ENCODE measurements around the gene CRLF2. TPM values are rescaled to one million over a fixed set of nuclear protein-coding genes. Genes with fewer than 3 reads are reported as not detected.

CRLF2 gene
- total RNA-seq, 1 donor from 2014 or later: not detected

- H3K27me3 Mint-ChIP-seq (ENCODE audit: unreplicated experiment): peaks cover 11% of the 10 kb centered on the region
- no peak overlapping the region for H3K4me3 Mint-ChIP-seq (ENCODE audit: unreplicated experiment)
- DNase-seq (ENCODE audit: extremely low spot score, unreplicated experiment): peak; percentile 17
- H3K4me1 Mint-ChIP-seq (ENCODE audit: unreplicated experiment): no peaks in the 10 kb centered on the region
- no peak for TF ChIP-seq CTCF (IDR thresholded peaks at IDR 0.05)
- H3K36me3 Mint-ChIP-seq (ENCODE audit: unreplicated experiment): no peaks in the 10 kb centered on the region
- no peaks in the 10 kb centered on the region for H3K9me3 Mint-ChIP-seq (ENCODE audit: unreplicated experiment)
- H3K27ac Mint-ChIP-seq (ENCODE audit: unreplicated experiment): no peak overlapping the region
These were observed 58.5 kb downstream of the CRLF2 start for GRCh38 chrX:1153940-1154339.

- Mint-ChIP-seq H3K36me3 (ENCODE audit: unreplicated experiment) (no peaks in the 10 kb centered on the region), H3K27me3 (ENCODE audit: unreplicated experiment) (peaks cover 11% of the 10 kb centered on the region), H3K4me1 (ENCODE audit: unreplicated experiment) (no peaks in the 10 kb centered on the region), H3K9me3 (ENCODE audit: unreplicated experiment) (no peaks in the 10 kb centered on the region), H3K4me3 (ENCODE audit: unreplicated experiment) (no peak overlapping the region), H3K27ac (ENCODE audit: unreplicated experiment) (no peak overlapping the region)
- DNase-seq (ENCODE audit: extremely low spot score, unreplicated experiment): peak; percentile 76
- TF ChIP-seq CTCF (IDR thresholded peaks at IDR 0.05): no peak
These were observed 60.4 kb downstream of the CRLF2 start for GRCh38 chrX:1152090-1152489.

DNA sequence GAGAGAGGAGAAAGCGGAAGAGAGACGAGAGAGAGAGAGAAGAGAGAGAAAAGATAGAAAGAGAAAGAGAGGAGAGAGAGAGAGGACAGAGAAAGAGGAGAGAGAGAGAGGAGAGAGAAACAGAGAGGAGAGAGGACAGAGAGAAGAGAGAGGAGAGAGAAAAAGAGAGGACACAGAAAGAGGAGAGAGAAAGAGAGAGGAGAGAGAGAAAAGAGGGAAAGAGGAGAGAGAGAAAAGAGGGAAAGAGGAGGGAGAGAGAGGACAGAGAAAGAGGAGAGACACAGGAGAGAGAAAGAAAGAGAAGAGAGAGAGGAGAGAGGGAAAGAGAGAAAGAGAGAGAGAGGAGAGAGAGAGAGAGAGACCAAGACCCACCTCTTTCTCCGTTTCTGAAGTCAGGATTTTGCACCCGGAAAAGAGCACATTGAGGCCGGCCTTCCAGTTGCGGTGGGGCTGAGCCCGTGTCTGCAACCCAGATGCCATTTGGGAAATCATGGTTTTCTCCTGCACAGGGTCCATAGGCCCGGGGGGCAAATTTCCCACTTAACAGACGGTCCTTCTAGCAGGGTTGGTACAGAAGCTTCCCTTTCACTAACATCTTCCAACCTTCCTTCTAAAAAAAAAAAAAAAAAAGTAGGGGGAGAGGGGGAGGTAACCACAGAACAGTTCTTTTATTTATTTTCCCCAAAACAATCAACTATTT lies 60.9 kb downstream of the CRLF2 start:
- Mint-ChIP-seq H3K36me3 (ENCODE audit: unreplicated experiment) (no peaks in the 10 kb centered on the region), H3K4me3 (ENCODE audit: unreplicated experiment) (no peak overlapping the region), H3K9me3 (ENCODE audit: unreplicated experiment) (no peaks in the 10 kb centered on the region), H3K4me1 (ENCODE audit: unreplicated experiment) (no peaks in the 10 kb centered on the region), H3K27ac (ENCODE audit: unreplicated experiment) (no peak overlapping the region), H3K27me3 (ENCODE audit: unreplicated experiment) (peaks cover 11% of the 10 kb centered on the region)
- no peak for TF ChIP-seq CTCF (IDR thresholded peaks at IDR 0.05)
- peak; percentile 68 for DNase-seq (ENCODE audit: extremely low spot score, unreplicated experiment)

DNA sequence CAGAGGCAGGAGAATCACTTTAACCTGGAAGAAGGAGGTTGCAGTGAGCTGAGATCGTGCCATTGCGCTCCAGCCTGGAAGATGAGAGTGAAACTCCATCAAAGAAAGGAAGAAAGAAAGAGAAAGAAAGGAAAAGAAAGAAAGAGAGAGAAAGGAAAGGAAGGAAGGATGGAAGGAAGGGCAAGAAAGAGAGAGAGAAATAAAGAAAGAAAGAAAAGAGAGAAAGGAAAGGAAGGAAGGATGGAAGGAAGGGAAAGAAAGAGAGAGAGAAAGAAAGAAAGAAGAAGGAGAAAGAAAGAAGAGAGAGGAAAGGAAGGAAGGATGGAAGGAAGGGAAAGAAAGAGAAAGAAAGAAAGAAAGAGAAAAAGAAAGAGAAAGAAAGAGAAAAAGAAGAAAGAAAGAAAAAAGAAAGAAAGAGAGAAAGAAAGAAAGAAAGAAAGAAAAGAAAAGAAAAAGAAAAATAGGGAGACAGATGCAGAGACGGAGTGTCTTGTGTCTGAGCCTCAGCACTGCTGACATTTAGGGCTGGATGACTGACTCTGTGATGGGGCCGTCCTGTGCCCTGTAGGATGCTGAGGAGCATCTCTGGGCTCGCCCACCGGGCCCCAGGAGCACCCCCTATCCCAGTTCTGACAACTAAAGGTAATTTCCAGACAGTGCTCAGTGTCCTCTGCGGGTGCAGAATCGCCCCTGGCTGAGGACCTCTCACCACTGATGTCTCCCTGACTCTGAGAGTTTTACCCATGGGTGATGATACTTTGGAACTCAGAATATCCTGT lies 61.7 kb downstream of the CRLF2 start:
- Mint-ChIP-seq H3K4me3 (ENCODE audit: unreplicated experiment) (no peak overlapping the region), H3K27me3 (ENCODE audit: unreplicated experiment) (peaks cover 11% of the 10 kb centered on the region), H3K4me1 (ENCODE audit: unreplicated experiment) (no peaks in the 10 kb centered on the region), H3K36me3 (ENCODE audit: unreplicated experiment) (no peaks in the 10 kb centered on the region), H3K9me3 (ENCODE audit: unreplicated experiment) (no peaks in the 10 kb centered on the region), H3K27ac (ENCODE audit: unreplicated experiment) (no peak overlapping the region)
- TF ChIP-seq CTCF (IDR thresholded peaks at IDR 0.05): no peak
- DNase-seq (ENCODE audit: extremely low spot score, unreplicated experiment): no peak

All from osteocyte (in vitro differentiated cells).